ENCODE data around the gene PAX3.

- no peak for TF ChIP-seq CTCF (IDR thresholded peaks at IDR 0.05)
- TF ChIP-seq EP300 (IDR thresholded peaks at IDR 0.05) = no peak
Measured at GRCh38 chr2:222264791-222265320, 33.9 kb downstream of the PAX3 start.

All from upper lobe of left lung (tissue), 4 donors.